GM12874 (cell line): Measurements from ENCODE around the gene ERVW-1.
"Not testable (repeated sequence)": the region's sequence is repeated elsewhere in the genome, so short reads cannot be mapped to it uniquely, and the experiment has no call there.

Experiments used
- CTCF ChIP-seq: IDR thresholded peaks from 2 replicates; pipeline ENCODE4 v1.5.1; 2011; ENCODE audit warnings: low read depth, mild to moderate bottlenecking, control low read depth, low read length, moderate library complexity; ENCODE audit not compliant: insufficient read depth

ERVW-1 gene

DNA sequence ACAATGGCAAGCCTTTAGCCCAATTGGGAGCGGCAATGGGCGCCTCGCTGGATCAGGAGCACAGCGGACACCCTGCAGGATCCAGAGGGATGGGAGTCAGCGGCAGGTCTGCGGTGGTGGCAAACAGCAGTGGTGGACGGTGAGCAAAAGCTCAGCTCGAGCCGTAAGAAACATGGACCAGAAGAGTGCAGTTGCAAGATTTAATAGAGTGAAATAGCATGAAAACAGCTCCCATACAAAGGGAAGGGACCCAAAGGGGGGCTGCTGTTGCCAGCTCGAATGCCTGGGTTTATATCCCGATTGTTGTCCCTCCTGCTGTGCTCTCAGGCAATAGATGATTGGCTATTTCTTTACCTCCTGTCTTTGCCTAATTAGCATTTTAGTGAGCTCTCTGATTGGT lies at the start of gene ERVW-1:
Gene ERVW-1, minus strand, starts transcription at position 266 of the 400 bp plus-strand sequence. CDS start 7,565 bp downstream, outside the sequence.
- not testable (repeated sequence) for TF ChIP-seq CTCF

DNA sequence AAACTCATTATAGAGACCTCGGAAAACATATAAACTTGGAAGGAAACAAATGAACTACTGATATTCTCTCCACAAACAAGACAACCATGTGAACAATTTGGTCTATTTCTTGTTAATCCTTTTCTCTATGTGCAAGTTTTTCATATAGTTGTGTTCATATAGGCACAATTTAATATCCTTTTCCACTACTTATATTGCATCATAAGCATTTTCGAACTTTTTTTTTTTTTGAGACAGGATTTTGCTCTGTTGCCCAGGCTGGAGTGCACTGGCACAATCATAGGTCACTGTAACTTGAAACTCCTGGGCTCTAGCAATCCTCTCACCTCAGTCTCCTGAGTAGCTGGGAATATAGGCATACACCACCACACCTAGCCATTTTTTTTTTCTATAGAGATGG lies 45.4 kb upstream of the ERVW-1 start:
- TF ChIP-seq CTCF, result no peak

- no peak for TF ChIP-seq CTCF
These were observed 42.3 kb upstream of the ERVW-1 start for GRCh38 chr7:92520024-92520423.

DNA sequence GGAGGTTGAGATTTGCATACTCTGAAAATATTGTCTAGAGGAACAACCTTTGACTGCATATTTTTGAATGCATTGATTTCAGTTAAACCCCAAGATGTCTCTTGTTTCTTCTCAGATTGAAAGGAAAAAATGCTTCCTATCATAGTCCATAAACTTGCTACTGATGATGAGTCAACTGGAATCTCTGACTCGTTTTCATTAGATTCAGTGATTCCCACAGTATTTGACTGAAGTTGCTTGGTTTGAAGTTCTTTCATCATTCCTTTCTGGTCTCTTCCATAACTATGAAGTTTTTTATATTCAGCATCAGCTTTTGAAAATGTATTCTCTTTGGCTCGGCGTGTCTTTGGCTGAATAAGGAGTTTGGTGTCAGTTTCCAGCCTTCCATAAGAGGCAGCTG lies 39.9 kb upstream of the ERVW-1 start:
- no peak for TF ChIP-seq CTCF

- TF ChIP-seq CTCF, result no peak
These were observed 35.6 kb upstream of the ERVW-1 start for GRCh38 chr7:92513167-92513902.

DNA sequence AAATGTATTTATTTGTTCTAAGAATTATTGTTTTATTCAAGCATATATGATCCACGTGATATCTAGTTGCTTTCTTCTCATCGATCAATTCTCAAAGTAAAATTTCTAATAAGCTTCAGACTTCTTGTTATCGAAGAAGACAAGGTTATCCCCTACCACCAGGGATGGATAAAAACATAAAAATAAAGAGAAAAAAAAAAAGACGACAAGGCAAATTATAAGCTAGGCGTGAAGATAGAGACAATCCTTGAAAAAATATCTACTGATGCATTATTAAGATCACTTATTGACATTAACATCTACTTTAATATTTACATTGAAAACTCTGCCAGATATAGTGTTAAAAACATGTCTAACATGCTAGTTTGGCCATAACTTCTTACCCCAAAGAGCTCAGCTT lies 31.2 kb upstream of the ERVW-1 start:
- TF ChIP-seq CTCF, result no peak

DNA sequence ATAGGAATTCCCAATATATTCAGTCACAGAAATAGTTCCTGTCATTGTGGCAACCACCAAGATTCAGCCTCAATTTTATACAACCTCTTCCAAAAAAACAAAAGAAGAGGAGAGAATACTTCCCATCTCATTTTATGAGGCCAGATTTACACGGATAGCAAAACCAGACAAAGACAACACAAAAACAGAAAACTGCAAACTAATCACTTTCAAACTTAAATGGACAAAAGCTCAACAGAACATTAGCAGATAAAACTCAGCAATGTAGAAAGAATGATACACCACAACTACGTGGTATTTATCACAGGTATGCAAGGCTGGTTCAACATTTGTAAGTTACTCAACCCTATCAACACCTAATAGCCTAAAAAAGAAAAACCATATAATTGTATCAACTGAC lies 28.6 kb upstream of the ERVW-1 start:
- no peak for TF ChIP-seq CTCF

GRCh38 chr7:92504563-92504962 lies 26.8 kb upstream of the ERVW-1 start:
- TF ChIP-seq CTCF, result no peak
